HG03039 (cell line): ENCODE results near the gene OAS2.

ENCODE experiments used
- ATAC-seq: cut with Tn5 transposase; IDR thresholded peaks from one replicate; pipeline ENCODE4 v1.9.1; 2021; ENCODE audit warnings: mild to moderate bottlenecking, moderate library complexity; ENCODE audit not compliant: unreplicated experiment

The OAS2 gene

GRCh38 chr12:113056631-113057488, 78.5 kb downstream of the OAS2 start, which contains the start of gene DTX1:
TSS of gene DTX1 (plus strand) at chr12:113056730. CDS start at chr12:113058193, 1,463 bp downstream.
- no peak for ATAC-seq

GRCh38 chr12:113057565-113058485, 79.5 kb downstream of the OAS2 start:
- ATAC-seq: no peak

GRCh38 chr12:113058553-113058952, 80.2 kb downstream of the OAS2 start:
- no peak for ATAC-seq

GRCh38 chr12:113059071-113059595, 80.8 kb downstream of the OAS2 start:
- no peak for ATAC-seq

- no peak for ATAC-seq
Measured at GRCh38 chr12:113060336-113060960, 82.1 kb downstream of the OAS2 start.

GRCh38 chr12:113061061-113061694, 82.9 kb downstream of the OAS2 start:
- no peak for ATAC-seq
